Skin of body (tissue), 2 donors: ENCODE results near the gene FBXL13. TPM values are rescaled to one million over a fixed set of nuclear protein-coding genes. Genes with fewer than 3 reads are reported as not detected.
"Not testable (repeated sequence)": the region's sequence is repeated elsewhere in the genome, so short reads cannot be mapped to it uniquely, and the experiment has no call there.

ENCODE experiments used
- DNase-seq: peaks from one replicate; lab custom pipeline; 2025; lab: John Stamatoyannopoulos, UW
- total RNA-seq: library from RNA; depleted of rRNA; stranded (reverse); fragments of >200 nt; gene quantifications from one replicate; pipeline ENCODE4 v1.2.3, GENCODE V29; 2014

The FBXL13 gene
- total RNA-seq, 1 donor from 2014 or later = 2.8 TPM

GRCh38 chr7:103023578-103023977 is 51.0 kb downstream of the FBXL13 start:
- DNase-seq = not testable (repeated sequence)

DNA sequence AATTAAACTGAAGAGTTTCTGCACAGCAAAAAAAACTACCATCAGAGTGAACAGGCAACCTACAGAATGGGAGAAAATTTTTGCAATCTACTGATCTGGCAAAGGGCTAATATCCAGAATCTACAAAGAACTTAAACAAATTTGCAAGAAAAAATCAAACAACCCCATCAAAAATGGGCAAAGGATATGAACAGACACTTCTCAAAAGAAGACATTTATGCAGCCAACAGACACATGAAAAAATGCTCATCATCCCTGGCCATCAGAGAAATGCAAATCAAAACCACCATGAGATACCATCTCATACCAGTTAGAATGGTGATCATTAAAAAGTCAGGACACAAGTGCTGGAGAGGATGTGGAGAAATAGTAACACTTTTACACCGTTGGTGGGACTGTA is 53.1 kb downstream of the FBXL13 start:
- not testable (repeated sequence) for DNase-seq

DNA sequence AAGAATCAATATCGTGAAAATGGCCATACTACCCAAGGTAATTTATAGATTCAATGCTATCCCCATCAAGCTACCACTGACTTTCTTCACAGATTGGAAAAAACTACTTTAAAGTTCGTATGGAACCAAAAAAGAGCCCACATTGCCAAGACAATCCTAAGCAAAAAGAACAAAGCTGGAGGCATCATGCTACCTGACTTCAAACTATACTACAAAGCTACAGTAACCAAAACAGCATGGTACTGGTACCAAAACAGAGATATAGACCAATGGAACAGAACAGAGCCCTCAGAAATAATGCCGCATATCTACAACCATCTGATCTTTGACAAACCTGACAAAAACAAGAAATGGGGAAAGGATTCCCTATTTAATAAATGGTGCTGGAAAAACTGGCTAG is 53.7 kb downstream of the FBXL13 start:
- not testable (repeated sequence) for DNase-seq

DNA sequence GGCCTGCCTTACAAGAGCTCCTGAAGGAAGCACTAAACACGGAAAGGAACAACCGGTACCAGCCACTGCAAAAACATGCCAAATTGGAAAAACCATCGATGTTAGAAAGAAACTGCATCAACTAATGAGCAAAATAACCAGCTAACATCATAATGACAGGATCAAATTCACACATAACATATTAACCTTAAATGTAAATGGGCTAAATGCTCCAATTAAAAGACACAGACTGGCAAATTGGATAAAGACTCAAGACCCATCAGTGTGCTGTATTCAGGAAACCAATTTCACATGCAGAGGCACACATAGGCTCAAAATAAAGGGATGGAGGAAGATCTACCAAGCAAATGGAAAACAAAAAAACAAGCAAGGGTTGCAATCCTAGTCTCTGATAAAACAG is 56.3 kb downstream of the FBXL13 start:
- not testable (repeated sequence) for DNase-seq

GRCh38 chr7:103011650-103012049 is 62.9 kb downstream of the FBXL13 start:
- DNase-seq = no peak

DNA sequence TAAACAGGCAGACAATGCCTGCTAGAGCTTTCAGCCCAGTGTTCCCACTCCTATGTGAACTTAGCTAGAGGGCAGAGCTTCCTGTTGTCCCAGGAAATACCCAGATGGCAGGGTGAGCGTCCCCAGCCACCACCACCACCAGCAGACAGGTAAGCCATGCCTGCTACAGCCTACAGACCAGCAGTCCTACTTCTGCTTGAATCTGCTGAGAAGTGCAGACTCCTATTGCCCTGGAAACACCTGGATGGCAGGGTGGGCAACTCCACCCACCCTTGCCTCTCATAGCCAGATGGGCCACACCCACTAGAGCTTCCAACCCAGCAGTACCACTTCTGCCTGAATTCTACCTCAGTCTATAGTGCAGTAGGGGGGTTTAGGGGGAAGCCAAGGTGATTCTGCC is 64.4 kb downstream of the FBXL13 start:
- DNase-seq = no peak

- DNase-seq = no peak
Measured at GRCh38 chr7:103009466-103010185, 65.0 kb downstream of the FBXL13 start.

GRCh38 chr7:103003004-103003403 is 71.6 kb downstream of the FBXL13 start:
- DNase-seq = no peak

DNA sequence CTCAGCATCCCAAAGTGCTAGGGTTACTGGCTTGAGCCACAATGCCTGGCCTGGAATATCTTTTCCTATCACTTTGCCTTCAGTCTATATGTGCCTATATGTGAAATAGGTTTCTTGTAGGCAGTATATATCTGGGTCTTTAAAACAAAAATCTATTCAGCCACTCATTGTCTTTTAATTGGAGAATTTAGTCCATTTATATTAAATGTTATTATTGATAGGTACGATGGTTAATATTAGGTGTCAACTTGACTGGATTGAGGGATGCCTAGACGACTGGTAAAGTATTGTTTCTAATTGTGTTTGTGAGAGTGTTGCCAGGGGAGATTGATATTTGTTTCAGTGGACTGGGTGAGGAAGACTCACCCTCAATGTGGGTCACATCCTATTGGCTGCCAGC is 73.4 kb downstream of the FBXL13 start:
- no peak for DNase-seq

DNA sequence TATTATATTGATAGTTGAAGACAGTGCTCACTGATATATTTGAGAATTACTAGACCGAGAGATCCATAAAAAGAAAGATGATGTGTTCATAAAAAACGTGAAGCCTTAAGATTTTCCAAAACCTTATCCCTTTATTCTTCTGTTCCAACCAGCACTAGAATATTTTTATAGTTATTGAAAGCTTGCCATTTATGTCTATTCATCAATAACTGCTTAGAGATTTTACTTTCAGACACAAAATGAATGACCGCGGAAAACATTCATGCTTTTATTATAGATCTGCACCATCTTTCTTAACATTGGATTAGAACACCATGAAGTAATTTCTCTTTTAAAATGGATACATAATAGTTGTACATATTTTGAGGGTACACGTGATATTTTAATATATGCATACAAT is 77.6 kb downstream of the FBXL13 start:
- no peak for DNase-seq

DNA sequence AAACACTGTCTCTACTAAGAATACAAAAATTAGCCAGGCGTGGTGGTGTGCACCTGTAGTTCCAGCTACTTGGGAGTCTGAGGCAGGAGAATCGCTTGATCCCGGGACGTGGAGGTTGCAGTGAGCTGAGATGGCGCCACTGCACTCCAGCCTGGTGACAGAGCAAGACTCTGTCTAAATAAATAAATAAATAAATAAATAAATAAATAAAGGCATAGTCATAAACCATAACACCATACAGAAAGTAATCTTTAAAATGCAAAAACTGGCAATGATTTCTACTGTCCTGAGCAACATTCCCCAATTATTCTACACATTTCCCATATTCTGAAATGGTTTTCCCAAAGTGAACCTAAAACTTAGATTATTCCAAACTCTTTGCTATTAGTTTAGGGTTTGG is 79.0 kb downstream of the FBXL13 start:
- not testable (repeated sequence) for DNase-seq

GRCh38 chr7:102994567-102994966 is 80.0 kb downstream of the FBXL13 start:
- DNase-seq = no peak

- peak; percentile 68 for DNase-seq
Measured at GRCh38 chr7:102993718-102994029, 80.9 kb downstream of the FBXL13 start.

- DNase-seq = peak; percentile 68
Measured at GRCh38 chr7:102992938-102993717, 81.5 kb downstream of the FBXL13 start.

DNA sequence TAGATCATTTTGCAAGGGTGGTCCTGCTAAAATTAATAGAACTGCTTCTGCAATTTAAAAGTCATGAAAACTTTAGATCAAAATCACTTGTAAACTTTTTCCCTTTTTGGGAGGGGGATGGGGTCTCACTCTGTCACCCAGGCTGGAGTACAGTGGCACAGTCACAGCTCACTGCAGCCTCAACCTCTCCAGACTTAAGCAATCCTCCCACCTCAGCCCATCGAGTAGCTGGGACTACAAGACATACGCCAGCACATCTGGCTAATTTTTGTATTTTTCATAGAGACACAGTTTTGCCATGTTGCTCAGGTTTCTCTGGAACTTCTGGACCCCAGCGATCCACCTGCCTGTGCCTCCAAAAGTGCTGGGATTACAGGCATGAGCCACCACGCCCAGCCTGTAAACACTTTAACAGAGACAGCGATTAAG is 82.1 kb downstream of the FBXL13 start:
- DNase-seq = no peak

DNA sequence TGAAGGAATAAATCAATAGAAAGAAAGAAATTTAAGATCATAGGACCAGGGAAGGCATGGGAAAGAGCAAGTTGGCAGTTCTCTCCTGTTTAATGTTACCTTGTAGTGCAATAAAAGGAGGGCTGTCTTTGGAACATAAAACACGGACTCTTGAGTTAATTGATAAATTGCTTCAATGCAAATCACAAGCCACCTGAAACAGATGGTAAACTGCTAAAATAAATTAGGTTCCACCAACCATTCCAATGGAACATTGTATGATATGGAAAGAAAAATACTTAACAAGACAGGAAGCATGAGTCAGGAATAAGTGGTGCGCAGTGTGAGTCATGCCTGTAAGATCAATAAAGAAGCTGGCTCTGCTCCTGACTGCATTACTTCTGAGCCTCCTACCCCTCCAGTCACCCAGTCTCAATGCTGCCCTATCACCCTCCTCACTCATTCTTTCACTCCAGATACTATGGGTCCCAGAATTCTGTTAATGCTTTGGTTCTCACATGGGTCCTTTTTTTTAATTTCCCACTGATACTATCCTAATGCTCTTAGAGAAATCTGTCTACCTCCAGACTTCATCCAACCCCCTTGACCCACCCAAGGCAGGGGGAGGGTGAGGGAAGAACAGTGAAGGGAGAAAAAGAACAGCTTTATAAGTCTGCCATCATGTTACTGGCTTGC is 82.9 kb downstream of the FBXL13 start:
- DNase-seq = peak; percentile 8

DNA sequence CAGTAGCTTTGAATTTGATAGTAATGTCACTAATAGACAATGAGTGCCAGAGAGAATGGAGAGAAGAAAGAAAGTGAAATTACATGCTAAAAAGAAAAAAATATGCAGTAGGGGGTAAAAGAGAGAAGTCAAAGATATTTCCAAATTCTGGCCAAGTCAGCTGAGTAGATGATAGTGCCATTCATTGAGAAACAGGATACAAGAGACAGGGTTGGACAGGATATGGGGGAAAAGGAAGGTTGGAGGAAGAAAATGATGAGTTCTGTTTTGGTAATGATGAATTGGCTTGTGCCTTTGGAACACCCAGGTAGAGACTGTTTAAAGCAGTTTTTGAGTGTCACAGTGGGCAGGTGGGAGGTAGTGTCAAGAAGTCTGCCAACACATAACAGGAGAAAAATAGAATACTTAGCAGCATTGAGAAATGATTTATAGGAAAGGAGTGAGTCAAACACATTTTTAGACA is 83.5 kb downstream of the FBXL13 start:
- DNase-seq = no peak

DNA sequence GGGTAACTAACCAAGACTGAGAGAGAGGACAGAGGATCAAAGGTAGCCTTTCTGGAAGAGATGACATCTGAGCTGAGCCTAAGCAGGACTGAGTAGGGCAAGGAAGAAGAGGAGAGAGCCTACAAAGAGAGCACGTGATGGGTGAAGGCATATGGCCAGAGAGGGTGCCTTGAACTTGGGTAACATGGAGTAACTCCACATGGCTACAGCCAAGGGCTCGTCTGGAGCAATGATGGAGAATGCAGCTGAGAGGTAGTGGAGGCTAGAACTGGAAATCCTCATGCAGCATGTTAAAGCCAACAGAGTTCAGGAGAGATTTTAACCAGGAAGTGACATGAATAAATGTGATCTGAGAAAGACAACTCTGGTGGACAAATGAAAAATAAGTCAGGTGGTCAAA is 84.0 kb downstream of the FBXL13 start:
- DNase-seq = no peak

- no peak for DNase-seq
Measured at GRCh38 chr7:102988631-102989560, 85.7 kb downstream of the FBXL13 start.

DNA sequence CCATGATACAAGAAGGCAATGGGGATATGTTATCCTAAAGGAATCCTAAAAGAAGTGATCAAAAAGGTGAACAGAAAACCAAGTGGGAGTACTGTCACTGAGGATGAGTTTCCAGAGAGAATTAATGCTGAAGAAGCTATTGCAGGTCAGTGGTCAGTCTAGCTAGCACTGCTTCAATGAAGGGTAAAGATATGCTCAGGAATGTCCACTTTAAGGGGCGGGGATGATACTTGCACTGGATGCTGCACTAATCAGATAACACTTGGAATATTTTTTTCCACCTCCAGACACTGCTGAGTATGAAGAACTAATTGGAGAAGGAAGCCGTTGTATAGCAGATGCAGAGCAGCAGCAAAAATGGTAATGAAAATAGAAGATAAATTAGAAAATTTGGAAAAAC is 86.5 kb downstream of the FBXL13 start:
- DNase-seq = no peak

DNA sequence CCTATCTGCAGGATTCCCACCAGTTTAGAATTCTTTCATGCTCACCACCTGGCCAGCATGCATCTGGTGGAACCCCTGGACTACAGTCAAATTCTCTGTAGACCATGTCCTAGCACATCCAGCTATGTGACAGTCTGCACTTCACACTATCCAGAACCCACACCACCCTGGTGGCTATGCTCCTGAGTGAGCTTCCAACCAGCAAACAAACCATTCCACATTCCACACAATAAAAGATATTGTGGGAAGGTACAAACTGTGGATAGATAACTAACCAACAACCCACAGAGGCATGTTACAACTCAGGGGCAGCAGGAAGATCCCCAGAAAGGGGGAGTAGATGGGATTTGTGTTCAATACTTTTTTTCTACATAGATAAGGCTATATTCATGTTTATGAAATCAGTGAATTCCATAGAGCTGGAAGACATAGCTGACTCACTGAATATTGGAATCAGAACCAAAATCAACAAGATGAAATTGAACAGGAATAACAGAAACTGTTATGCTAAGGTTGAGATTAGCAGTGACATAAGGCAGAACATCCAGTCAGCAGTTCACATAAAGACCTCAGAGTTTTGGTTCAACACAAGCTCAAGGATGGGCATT is 89.3 kb downstream of the FBXL13 start:
- DNase-seq = no peak
